Osteocyte (in vitro differentiated cells): Measurements from ENCODE around the gene CSRP1. TPM values are rescaled to one million over a fixed set of nuclear protein-coding genes. Genes with fewer than 3 reads are reported as not detected.

Experiments
- DNase-seq: peaks from one replicate; pipeline ENCODE4 v3.0.0; 2021; ENCODE audit warnings: mixed read lengths; ENCODE audit not compliant: unreplicated experiment; ENCODE audit errors: extremely low spot score
- H3K27ac Mint-ChIP-seq: one replicate; pipeline ENCODE4 v1.8.0; 2021; ENCODE audit warnings: mild to moderate bottlenecking, mixed read lengths; ENCODE audit not compliant: unreplicated experiment
- H3K27me3 Mint-ChIP-seq: one replicate; pipeline ENCODE4 v1.8.0; 2021; ENCODE audit warnings: mixed read lengths; ENCODE audit not compliant: unreplicated experiment
- H3K36me3 Mint-ChIP-seq: one replicate; pipeline ENCODE4 v1.8.0; 2021; ENCODE audit warnings: mixed read lengths; ENCODE audit not compliant: unreplicated experiment
- H3K4me1 Mint-ChIP-seq: one replicate; pipeline ENCODE4 v1.8.0; 2021; ENCODE audit warnings: mixed read lengths; ENCODE audit not compliant: unreplicated experiment
- H3K4me3 Mint-ChIP-seq: one replicate; pipeline ENCODE4 v1.8.0; 2021; ENCODE audit warnings: mild to moderate bottlenecking, moderate library complexity, mixed read lengths; ENCODE audit not compliant: unreplicated experiment
- H3K9me3 Mint-ChIP-seq: one replicate; pipeline ENCODE4 v1.8.0; 2021; ENCODE audit warnings: mixed read lengths; ENCODE audit not compliant: unreplicated experiment
- CTCF ChIP-seq: fragments of 200-600 bp; sonication (generic); IDR thresholded peaks from 2 replicates; pipeline ENCODE4 v1.5.0; 2021; ENCODE audit warnings: antibody characterized with exemption, mild to moderate bottlenecking, moderate library complexity
- total RNA-seq: library from RNA; stranded (reverse); gene quantifications from 2 replicates; pipeline ENCODE4 v1.2.1, GENCODE V29; 2021

CSRP1 gene
- total RNA-seq, 1 donor from 2014 or later = 0.56 TPM

- no peak for DNase-seq
- H3K4me1 Mint-ChIP-seq = peaks cover 19% of the 10 kb centered on the region
- no peaks in the 10 kb centered on the region for H3K9me3 Mint-ChIP-seq
- H3K27me3 Mint-ChIP-seq = no peaks in the 10 kb centered on the region
- no peaks in the 10 kb centered on the region for H3K36me3 Mint-ChIP-seq
- H3K27ac Mint-ChIP-seq = no peak overlapping the region
- no peak for TF ChIP-seq CTCF
- no peak overlapping the region for H3K4me3 Mint-ChIP-seq
Observed at GRCh38 chr1:201516511-201517127, 9.7 kb upstream of the CSRP1 start.

GRCh38 chr1:201515895-201516294, 9.0 kb upstream of the CSRP1 start:
- H3K27ac Mint-ChIP-seq = no peak overlapping the region
- no peaks in the 10 kb centered on the region for H3K9me3 Mint-ChIP-seq
- H3K4me1 Mint-ChIP-seq = peaks cover 22% of the 10 kb centered on the region
- no peak overlapping the region for H3K4me3 Mint-ChIP-seq
- no peaks in the 10 kb centered on the region for H3K36me3 Mint-ChIP-seq
- TF ChIP-seq CTCF = no peak
- H3K27me3 Mint-ChIP-seq = no peaks in the 10 kb centered on the region
- no peak for DNase-seq

- Mint-ChIP-seq H3K36me3 (no peaks in the 10 kb centered on the region), H3K4me3 (no peak overlapping the region), H3K27ac (no peak overlapping the region), H3K9me3 (no peaks in the 10 kb centered on the region), H3K27me3 (no peaks in the 10 kb centered on the region), H3K4me1 (peaks cover 22% of the 10 kb centered on the region)
- DNase-seq = no peak
- TF ChIP-seq CTCF = no peak
Observed at GRCh38 chr1:201515062-201515750, 8.3 kb upstream of the CSRP1 start.

- H3K4me1 Mint-ChIP-seq = peaks cover 22% of the 10 kb centered on the region
- TF ChIP-seq CTCF = no peak
- no peaks in the 10 kb centered on the region for H3K27me3 Mint-ChIP-seq
- no peaks in the 10 kb centered on the region for H3K9me3 Mint-ChIP-seq
- H3K4me3 Mint-ChIP-seq = no peak overlapping the region
- DNase-seq = no peak
- no peak overlapping the region for H3K27ac Mint-ChIP-seq
- H3K36me3 Mint-ChIP-seq = no peaks in the 10 kb centered on the region
Observed at GRCh38 chr1:201514466-201514865, 7.5 kb upstream of the CSRP1 start.

GRCh38 chr1:201513498-201514243, 6.7 kb upstream of the CSRP1 start:
- Mint-ChIP-seq H3K27me3 (no peaks in the 10 kb centered on the region), H3K4me3 (no peak overlapping the region), H3K27ac (no peak overlapping the region), H3K9me3 (no peaks in the 10 kb centered on the region), H3K36me3 (no peaks in the 10 kb centered on the region), H3K4me1 (peaks cover 22% of the 10 kb centered on the region)
- DNase-seq = no peak
- no peak for TF ChIP-seq CTCF
